Lung microvascular endothelial cell (primary cell): ENCODE results near the gene LASP1. TPM values are rescaled to one million over a fixed set of nuclear protein-coding genes. Genes with fewer than 3 reads are reported as not detected.
A peak's percentile ranks its signal among the peaks of the same experiment; 100 is the strongest.

Experiments used
- DNase-seq, 2 donors: peaks; one replicate each; pipeline versions ENCODE4 v3.0.0 to v3.0.0-alpha.2; 2010; ENCODE audit warnings: low read depth in 2 of 2
- total RNA-seq: library from RNA; depleted of rRNA; stranded (reverse); fragments of >200 nt; gene quantifications from 2 replicates; pipeline ENCODE4 v1.2.1, GENCODE V29; 2014

The LASP1 gene
- total RNA-seq = 50.8 and 60.4 TPM in 2 replicates

- DNase-seq = peak; percentile 90 to 91
These were observed at the start of gene LASP1 for GRCh38 chr17:38869526-38870258. LASP1 (plus strand) TSS chr17:38870058; CDS start chr17:38870190, 132 bp downstream.

DNA sequence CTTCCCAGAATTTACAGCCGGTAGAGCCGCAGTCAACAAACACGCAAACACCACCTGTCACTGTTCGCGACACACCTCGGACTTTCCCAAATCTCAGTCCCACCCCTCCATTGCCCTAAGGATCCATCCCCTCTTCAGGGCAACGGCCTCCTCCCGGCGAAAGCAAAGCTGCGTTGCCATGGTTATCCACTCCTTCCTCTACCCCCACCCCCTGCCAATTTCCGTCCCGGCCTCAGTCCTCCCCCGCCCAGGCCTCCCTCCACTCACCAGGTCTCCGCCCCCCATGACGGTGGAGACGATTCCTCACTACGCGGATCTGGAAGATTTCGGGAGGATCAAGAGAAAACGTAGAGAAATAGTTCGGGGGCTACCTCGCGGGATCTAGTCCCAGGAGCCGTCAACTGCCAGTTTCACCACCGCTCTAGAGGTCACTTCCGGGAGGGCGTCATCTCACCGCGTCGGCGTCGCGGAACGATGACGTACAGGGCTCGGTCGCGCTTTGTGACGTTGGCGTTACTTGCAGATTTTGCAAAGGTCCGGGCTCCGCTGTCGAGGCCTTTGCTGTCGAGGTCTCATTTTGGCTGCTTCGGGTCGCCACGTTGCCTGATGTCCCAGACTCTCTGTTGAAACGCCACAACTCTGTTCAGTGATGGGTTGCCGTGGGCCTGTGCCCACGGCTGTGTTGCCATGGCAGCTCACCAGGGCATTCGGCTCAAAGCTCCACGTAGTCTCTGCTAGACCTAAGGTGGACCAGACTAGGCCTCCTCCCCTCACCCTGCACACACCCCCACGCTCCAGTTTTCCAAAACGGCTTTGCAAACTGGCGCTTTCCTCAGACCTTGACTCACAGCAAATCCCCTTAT lies 44.7 kb upstream of the LASP1 start, which contains the start of gene CWC25:
CWC25 (minus strand) TSS at position 423 of the 863 bp plus-strand sequence; CDS start at position 285, 138 bp downstream.
- peak; percentile 97 to 98 for DNase-seq

GRCh38 chr17:38825762-38826247 lies 44.1 kb upstream of the LASP1 start:
- DNase-seq = no peak

DNA sequence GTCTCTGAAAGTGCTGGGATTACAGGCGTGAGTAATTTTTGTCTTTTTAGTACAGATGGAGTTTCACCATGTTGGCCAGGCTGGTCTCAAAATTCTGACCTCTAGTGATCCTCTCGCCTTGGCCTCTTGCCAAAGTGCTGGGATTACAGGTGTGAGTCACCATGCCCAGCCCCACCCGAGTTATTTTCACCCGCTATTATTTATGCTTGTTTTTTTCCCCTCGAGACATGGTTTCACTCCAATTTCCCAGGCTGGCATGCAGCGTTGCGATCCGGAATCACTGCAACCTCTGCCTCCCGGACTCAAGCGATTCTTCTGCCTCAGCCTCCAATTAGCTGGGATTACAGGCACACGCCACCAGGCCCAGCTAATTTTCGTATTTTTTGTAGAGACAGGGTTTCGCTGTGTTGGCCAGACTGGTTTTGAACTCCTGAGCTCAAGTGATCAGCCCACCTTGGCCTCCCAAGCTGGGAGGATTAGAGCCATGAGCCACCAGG lies 25.5 kb upstream of the LASP1 start:
- peak in 1 of 2 donors; percentile 19 for DNase-seq

GRCh38 chr17:38848557-38848891 lies 21.3 kb upstream of the LASP1 start:
- DNase-seq = no peak

DNA sequence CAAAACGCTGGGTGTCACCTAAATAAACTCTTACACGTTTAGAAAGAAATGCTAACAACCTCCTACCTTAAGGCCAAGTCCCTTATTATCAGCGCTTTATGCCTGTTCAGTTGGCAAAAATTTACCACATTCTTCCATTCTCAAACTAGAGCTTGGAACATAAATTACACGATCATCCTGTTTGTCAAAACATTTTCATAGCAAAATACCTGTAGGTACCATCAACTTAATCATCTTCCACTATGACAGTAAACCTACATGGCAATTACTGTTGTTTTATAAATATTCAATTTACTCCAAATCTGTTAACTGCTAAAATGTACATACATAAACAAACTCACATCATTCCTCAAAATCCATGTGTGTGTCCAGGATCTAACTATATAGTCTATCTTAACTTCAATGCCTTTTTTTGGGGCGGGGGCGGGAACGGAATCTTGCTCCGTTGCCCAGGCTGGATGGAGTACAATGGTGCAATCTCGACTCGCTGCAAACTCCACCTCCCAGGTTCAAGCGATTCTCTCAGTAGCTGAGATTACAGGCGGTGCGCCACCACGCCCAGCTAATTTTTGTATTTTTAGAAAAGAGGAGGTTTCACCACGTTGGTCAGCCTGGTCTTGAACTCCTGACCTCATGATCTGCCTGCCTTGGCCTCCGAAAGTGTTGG lies 20.8 kb upstream of the LASP1 start:
- DNase-seq = no peak

GRCh38 chr17:38850374-38850773 lies 19.5 kb upstream of the LASP1 start:
- no peak for DNase-seq

- DNase-seq = peak in 1 of 2 donors; percentile 20
These were observed 18.4 kb upstream of the LASP1 start for GRCh38 chr17:38851434-38851833.

DNA sequence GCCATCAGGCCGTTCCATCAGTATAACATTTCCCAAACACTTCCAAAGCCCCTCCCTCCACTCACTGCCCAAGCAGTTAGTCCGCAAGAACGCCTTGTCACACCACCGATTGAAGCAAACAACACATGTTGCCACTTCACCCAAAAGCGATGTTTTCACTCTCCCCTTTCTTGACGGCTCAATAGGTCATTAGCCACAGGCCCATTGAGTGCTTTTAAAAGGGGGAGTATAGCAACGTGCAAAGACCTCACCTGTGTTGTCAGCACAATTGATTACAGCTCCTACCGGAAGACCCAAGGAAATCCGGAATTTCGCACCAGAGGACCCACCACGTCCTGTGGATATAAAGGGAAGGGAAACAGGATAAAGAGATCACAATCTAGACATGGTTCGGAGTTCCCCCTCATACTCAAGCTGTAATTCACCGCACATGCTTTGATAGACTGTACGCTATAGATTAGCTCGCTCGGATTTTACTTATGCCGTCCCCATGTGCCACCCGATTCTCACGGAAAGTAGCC lies 17.0 kb upstream of the LASP1 start:
- DNase-seq = peak; percentile 76 to 84

- peak; percentile 98 for DNase-seq
These were observed 16.3 kb upstream of the LASP1 start, which contains the start of gene RPL23 for GRCh38 chr17:38853292-38854219. RPL23 (minus strand) TSS chr17:38853721; CDS start chr17:38853710, 11 bp downstream.

- DNase-seq = peak in 1 of 2 donors; percentile 39
These were observed 14.7 kb upstream of the LASP1 start for GRCh38 chr17:38855101-38855714.

DNA sequence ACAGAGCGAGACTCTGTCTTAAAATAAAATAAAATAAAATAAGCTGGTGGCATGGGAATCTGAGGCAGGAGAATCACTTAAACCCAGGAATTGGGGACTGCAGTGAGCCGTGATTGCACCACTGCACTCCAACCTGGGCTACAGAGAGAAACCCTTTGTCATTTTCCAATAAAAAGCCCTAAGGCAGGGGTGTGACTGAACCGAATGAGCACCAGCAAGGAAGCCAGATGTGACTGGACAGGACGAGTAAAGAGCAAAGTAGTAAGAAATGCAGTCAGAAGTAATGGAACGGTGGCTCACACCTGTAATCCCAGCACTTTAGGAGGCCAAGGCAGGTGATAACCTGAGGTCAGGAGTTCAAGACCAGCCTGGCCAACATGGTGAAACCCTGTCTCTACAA lies 12.6 kb upstream of the LASP1 start:
- no peak for DNase-seq

DNA sequence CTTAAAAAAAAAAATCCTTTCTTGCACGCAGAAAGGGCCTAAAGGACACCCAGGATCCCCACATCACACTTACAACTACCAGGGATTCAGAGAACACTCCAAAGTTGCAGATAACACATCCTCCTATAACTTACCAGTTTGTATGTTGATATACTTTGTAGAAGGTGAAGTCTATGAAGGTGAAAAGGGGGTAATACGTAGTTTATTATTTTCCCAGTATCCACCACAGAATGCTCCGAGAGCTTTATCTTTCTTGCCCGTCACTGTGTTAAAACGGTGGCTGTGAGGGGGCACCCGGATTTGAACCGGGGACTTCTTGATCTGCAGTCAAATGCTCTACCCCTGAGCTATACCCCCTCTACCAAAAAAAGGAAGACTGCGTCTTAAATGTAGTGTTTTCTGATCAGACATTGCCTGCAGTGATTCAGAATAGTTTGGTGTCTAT lies 8.4 kb upstream of the LASP1 start:
- no peak for DNase-seq

DNA sequence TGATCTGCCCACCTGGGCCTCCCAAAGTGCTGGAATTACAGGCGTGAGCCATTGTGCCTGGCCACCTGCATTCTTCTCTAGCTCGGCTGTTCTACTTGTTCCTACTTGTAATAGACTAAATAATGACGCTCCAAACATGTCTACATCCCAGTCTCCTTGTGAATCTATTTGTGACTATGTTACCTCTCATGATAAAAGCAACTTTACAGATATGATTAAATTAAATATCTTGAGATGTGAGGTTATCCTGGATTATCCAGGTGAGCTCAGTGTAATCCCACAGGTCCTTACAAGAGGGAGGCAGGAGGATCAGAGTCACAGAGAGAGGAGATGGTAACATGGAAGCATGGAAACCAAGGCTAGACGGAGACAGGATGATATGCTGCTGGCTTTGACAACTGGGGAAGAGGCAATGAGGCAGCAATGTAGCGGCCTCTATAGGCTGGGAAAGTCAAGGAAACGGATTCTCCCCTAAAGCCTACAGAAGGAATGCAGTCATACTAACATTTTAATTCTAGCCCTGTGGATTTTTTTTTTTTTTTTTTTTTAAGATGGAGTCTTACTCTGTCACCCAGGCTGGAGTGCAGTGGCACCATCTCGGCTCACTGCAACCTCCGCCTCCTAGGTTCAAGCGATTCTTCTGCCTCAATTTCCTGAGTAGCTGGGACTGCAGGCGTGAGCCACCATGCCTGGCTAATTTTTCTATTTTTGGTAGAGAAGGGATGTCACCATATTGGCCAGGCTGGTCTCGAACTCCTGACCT lies 5.0 kb upstream of the LASP1 start:
- peak; percentile 53 to 58 for DNase-seq

- peak; percentile 58 to 69 for DNase-seq
These were observed 2.5 kb upstream of the LASP1 start for GRCh38 chr17:38867179-38867967.

- peak; percentile 20 to 31 for DNase-seq
These were observed 1.7 kb upstream of the LASP1 start for GRCh38 chr17:38867968-38868816.
